B cell (primary cell): ENCODE measurements around the gene CCDC187. TPM values are rescaled to one million over a fixed set of nuclear protein-coding genes. Genes with fewer than 3 reads are reported as not detected.

Experiments
- ATAC-seq: fragments of 200-7000 bp; cut with Tn5 transposase; one replicate; pipeline ENCODE4 v1.10.0; 2021; ENCODE audit warnings: low read depth, mild to moderate bottlenecking, moderate number of reproducible peaks, moderate library complexity
- CTCF ChIA-PET: fragments of 350-600 bp; sonication (Branson Sonifier 250); formaldehyde crosslinking; loops from one replicate; lab custom pipeline; 2021; ENCODE audit warnings: antibody characterized with exemption, inconsistent platforms; lab: Charles Lee
- POLR2A ChIA-PET: fragments of 350-600 bp; sonication (Branson Sonifier 250); formaldehyde crosslinking; loops from one replicate; lab custom pipeline; 2021; ENCODE audit warnings: antibody characterized with exemption; lab: Charles Lee
- DNase-seq: peaks from one replicate; pipeline ENCODE4 v3.0.0; 2013
- H2AFZ ChIP-seq: 2 replicates; pipeline ENCODE4 v1.6.1; 2012; ENCODE audit warnings: mild to moderate bottlenecking, low read depth, low read length; ENCODE audit not compliant: insufficient read depth, poor library complexity, severe bottlenecking
- H3K27ac ChIP-seq, 2 donors: 1 replicate in 1 of 2; 2 replicates in 1 of 2; pipeline ENCODE4 v1.5.1; 2012 to 2013; ENCODE audit warnings: low read length in 2 of 2, mild to moderate bottlenecking in 2 of 2, moderate library complexity in 1 of 2
- H3K27me3 ChIP-seq, 4 experiments: fragments of 200-600 bp in 1 of 4; sonication (generic) in 1 of 4; replicated peaks in 1 of 4; 1 replicate in 2 of 4; 2 replicates in 2 of 4; pipeline versions ENCODE4 v1.6.1 to v1.7.0; 2013 to 2016; ENCODE audit warnings: low read length in 3 of 4, mild to moderate bottlenecking in 2 of 4, mixed read lengths in 1 of 4, moderate library complexity in 1 of 4; ENCODE audit not compliant: insufficient read depth in 4 of 4, control insufficient read depth in 3 of 4; ENCODE audit errors: control extremely low read depth in 1 of 4
- H3K36me3 ChIP-seq, 2 experiments: replicated peaks in 1 of 2; 1 replicate in 1 of 2; 2 replicates in 1 of 2; pipeline versions ENCODE4 v1.6.1 to v1.7.1; 2013; ENCODE audit warnings: low read length in 1 of 2; ENCODE audit not compliant: insufficient read depth in 2 of 2, control insufficient read depth in 1 of 2; ENCODE audit errors: control extremely low read depth in 1 of 2, extremely low read depth in 1 of 2
- H3K4me1 ChIP-seq, 2 donors: fragments of 200-600 bp in 1 of 2; sonication (generic) in 1 of 2; 1 replicate in 1 of 2; 2 replicates in 1 of 2; pipeline versions ENCODE4 v1.5.1 to v1.6.1; 2013 to 2017; ENCODE audit warnings: low read length in 2 of 2; ENCODE audit not compliant: control insufficient read depth in 2 of 2, insufficient read depth in 2 of 2
- H3K4me2 ChIP-seq: replicated peaks from 2 replicates; pipeline ENCODE3; 2012; ENCODE audit warnings: mild to moderate bottlenecking, low read depth, low read length; ENCODE audit not compliant: poor library complexity, severe bottlenecking
- H3K4me3 ChIP-seq, 5 experiments: fragments of 200-600 bp in 1 of 5; sonication (generic) in 1 of 5; 1 replicate in 3 of 5; 2 replicates in 2 of 5; pipeline versions ENCODE4 v1.5.1 to v1.7.0; 2011 to 2016; ENCODE audit warnings: low read length in 4 of 5, mild to moderate bottlenecking in 4 of 5, low read depth in 2 of 5, control low read depth in 1 of 5, moderate library complexity in 1 of 5; ENCODE audit not compliant: insufficient read depth in 1 of 5; ENCODE audit errors: control extremely low read depth in 1 of 5, extremely low read depth in 1 of 5
- H3K79me2 ChIP-seq: fragments of 200-600 bp; sonication (generic); one replicate; pipeline ENCODE4 v1.6.0; 2016; ENCODE audit warnings: low read length; ENCODE audit not compliant: control insufficient read depth, insufficient read depth
- H3K9ac ChIP-seq: fragments of 200-600 bp; sonication (generic); 2 replicates; pipeline ENCODE4 v1.6.1; 2017; ENCODE audit warnings: mild to moderate bottlenecking, low read length, moderate library complexity
- H3K9me3 ChIP-seq, 3 donors: one replicate each; pipeline versions ENCODE4 v1.6.1 to v1.7.1; 2013; ENCODE audit warnings: low read length in 2 of 3; ENCODE audit not compliant: control insufficient read depth in 2 of 3, insufficient read depth in 1 of 3; ENCODE audit errors: control extremely low read depth in 1 of 3
- H4K20me1 ChIP-seq: 2 replicates; pipeline ENCODE4 v1.6.0; 2012; ENCODE audit warnings: mild to moderate bottlenecking, low read length; ENCODE audit not compliant: insufficient read depth, control insufficient read depth, poor library complexity, severe bottlenecking
- H3K27ac Mint-ChIP-seq: one replicate; pipeline ENCODE4 v1.8.0; 2021; ENCODE audit warnings: mixed read lengths
- H3K27me3 Mint-ChIP-seq: one replicate; pipeline ENCODE4 v1.8.0; 2021; ENCODE audit warnings: mixed read lengths
- H3K4me1 Mint-ChIP-seq: one replicate; pipeline ENCODE4 v1.8.0; 2021; ENCODE audit warnings: mixed read lengths
- H3K4me3 Mint-ChIP-seq: one replicate; pipeline ENCODE4 v1.8.0; 2021; ENCODE audit warnings: mixed read lengths
- H3K9me3 Mint-ChIP-seq: one replicate; pipeline ENCODE4 v1.8.0; 2022; ENCODE audit warnings: mixed read lengths; ENCODE audit not compliant: insufficient read depth
- CTCF ChIP-seq: fragments of 200-600 bp; IDR thresholded peaks from one replicate; pipeline ENCODE4 v1.8.0; 2022; ENCODE audit warnings: antibody characterized with exemption, mild to moderate bottlenecking
- EZH2 ChIP-seq: IDR thresholded peaks from 2 replicates; pipeline ENCODE4 v1.6.1; 2012; ENCODE audit warnings: borderline replicate concordance, low read depth, mild to moderate bottlenecking, moderate library complexity, low read length; ENCODE audit not compliant: insufficient read depth, poor library complexity, severe bottlenecking
- WGBS: methylation state at CpG from one replicate; pipeline ENCODE4 v1.1.5; 2013; ENCODE audit warnings: missing lambda C conversion rate; ENCODE audit not compliant: insufficient coverage; 5-methylcytosine and 5-hydroxymethylcytosine counted together
- intact Hi-C: fragments of 100-400 bp; cut with micrococcal nuclease; formaldehyde crosslinking; loops from one replicate; pipeline ENCODE4 v1.10.0; 2022
- polyA plus RNA-seq: library from polyadenylated mRNA; depleted of rRNA; stranded (reverse); fragments of >200 nt; gene quantifications from 2 replicates; pipeline ENCODE4 v1.2.3, GENCODE V29; 2012
- total RNA-seq, 2 donors: library from RNA; stranded (reverse); fragments of 120-200 nt in 1 of 2; gene quantifications; 1 replicate in 1 of 2; 2 replicates in 1 of 2; pipeline versions ENCODE4 v1.2.3 to v1.2.4, GENCODE V29; 2013 to 2022

The CCDC187 gene
- total and polyA plus RNA-seq, 2 donors (not counting 1 experiment from before 2014, with no cell fraction given), result 1.5 to 7.6 TPM

GRCh38 chr9:136282272-136282861 is 21.5 kb downstream of the CCDC187 start:
- POLR2A ChIA-PET, result no interaction called here
- H3K9me3 Mint-ChIP-seq, result no peaks in the 10 kb centered on the region
- peak overlapping the region; percentile 11 for H3K9ac ChIP-seq
- H3K4me3 ChIP-seq, result no peak overlapping the region
- H3K36me3 ChIP-seq, result no peaks in the 10 kb centered on the region
- no peak overlapping the region for H2AFZ ChIP-seq
- peak overlapping the region; percentile 94 for H3K4me3 Mint-ChIP-seq
- WGBS, result 9% methylated on average over 13 of the region's 14 CpGs
- peaks cover 18 to 25% of the 10 kb centered on the region in 2 donors for H3K4me1 ChIP-seq
- peak overlapping the region; percentile 56 for H3K27ac Mint-ChIP-seq
- H3K9me3 ChIP-seq, result peaks cover 0 to 7% (median 0%) of the 10 kb centered on the region in 3 donors
- peaks cover 10% of the 10 kb centered on the region for H3K27me3 Mint-ChIP-seq
- H4K20me1 ChIP-seq, result no peaks in the 10 kb centered on the region
- no peaks in the 10 kb centered on the region for H3K79me2 ChIP-seq
- intact Hi-C loops, result no loop called here
- TF ChIP-seq CTCF, result no peak
- no peak for TF ChIP-seq EZH2
- peaks cover 0 to 3% (median 0%) of the 10 kb centered on the region in 4 experiments for H3K27me3 ChIP-seq
- peak; percentile 62 for DNase-seq
- peak overlapping the region; percentile 88 for H3K4me2 ChIP-seq
- H3K27ac ChIP-seq, result no peak overlapping the region
- peaks cover 23% of the 10 kb centered on the region for H3K4me1 Mint-ChIP-seq
- CTCF ChIA-PET, result interaction anchor here (1.1 to 6.2 kb wide), 16 partner anchors 13 to 314 kb away, joined by 3 to 103 read pairs (median 7); partner anchors contain the start of gene DNLZ
- peak; percentile 25 for ATAC-seq
